HG02759 (cell line): ENCODE results near the gene SLC25A5.
"Not testable (repeated sequence)": the region's sequence is repeated elsewhere in the genome, so short reads cannot be mapped to it uniquely, and the experiment has no call there.

Source experiments
- ATAC-seq: cut with Tn5 transposase; IDR thresholded peaks from one replicate; pipeline ENCODE4 v1.9.1; 2021; ENCODE audit warnings: mild to moderate bottlenecking, moderate library complexity; ENCODE audit not compliant: unreplicated experiment

Gene SLC25A5

DNA sequence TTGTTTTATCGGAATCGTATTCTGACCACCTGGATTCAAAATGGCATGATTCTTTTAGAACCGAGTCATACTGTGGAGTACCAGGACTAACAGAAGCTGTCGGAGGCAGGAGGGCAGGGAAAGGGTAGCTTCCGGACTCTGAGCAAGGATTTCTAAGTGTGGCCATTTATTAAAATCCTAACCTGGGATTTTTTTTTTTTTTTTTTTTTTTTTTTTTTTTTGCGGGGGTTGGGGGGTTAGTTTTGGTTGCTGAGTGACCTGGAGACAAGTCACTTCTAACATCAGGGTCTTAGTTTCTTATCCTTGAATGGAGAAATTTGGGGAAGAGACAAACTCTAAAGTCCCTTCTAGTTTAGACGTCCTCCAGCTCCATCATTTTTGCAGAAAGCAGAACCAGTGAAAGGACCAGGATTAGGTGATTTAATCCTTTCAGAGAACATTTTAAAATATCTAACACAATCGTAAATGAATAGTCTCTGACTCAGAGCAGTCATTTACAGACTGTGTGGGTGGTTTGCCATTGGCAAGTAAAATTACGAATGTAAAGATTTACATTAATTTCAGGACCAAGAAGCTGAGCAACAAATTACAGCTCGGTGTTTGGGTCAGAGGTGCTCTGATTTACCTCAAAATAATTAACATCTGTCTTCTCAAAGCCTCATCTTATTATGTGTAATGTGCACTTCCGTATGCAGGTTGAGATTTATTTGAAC, 7.3 kb downstream of the SLC25A5 start:
- ATAC-seq: no peak

DNA sequence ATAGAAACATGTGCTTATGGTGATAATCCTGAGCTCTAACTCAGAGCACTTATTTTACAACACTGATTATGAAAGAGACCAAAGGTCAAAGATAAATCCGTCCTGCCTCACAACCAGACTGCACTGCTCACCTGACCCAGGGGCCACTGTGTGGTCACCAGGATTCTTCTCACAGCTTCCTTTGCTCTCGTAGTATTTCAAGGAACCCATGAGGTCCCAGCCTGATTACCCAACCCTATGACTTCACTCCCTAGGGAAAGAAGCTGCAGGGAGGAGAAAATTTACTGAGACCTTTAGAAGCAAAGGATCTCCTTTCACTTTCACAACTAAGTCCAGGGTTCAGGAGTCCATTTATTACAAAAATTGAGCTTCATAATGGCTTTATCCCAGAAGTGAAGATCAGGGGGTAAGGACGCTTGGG, 9.6 kb downstream of the SLC25A5 start:
- no peak for ATAC-seq

DNA sequence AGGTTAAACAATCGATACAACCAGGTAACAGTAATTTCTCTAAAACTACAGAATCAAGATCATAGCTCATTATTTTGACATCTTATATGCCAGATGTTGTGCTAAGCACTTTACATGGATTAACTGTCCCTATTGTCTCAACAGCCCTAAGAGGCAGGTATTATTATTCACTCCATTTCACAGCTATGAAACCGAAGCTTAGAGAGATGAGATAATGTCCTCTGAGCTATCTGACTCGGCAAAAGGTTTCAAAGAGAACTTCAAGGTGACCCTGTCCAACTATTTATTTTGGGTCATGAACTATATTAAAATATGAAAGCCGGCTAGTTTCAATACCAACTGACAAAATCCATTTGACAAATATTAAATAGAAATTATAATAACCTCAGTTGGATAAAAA, 10.3 kb downstream of the SLC25A5 start:
- no peak for ATAC-seq

DNA sequence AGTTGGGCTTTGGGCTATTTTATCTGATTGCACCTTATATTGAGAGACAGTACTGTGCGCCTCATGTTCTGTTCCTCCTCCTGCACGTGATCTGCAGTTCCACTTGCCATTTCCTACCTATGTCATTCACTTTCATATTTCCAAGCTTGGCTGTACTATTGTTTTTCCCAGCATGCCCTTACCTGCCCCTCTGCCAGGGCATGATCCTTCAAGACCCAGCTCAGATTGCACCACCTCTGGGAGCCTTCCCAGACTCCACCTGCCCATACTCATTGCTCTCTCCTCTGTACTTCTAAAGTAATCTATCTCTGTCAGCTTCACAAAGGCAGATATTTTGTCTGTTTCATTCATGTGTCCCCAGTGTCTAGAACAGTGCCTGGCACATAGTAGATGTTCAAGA, 11.6 kb downstream of the SLC25A5 start:
- ATAC-seq: no peak

DNA sequence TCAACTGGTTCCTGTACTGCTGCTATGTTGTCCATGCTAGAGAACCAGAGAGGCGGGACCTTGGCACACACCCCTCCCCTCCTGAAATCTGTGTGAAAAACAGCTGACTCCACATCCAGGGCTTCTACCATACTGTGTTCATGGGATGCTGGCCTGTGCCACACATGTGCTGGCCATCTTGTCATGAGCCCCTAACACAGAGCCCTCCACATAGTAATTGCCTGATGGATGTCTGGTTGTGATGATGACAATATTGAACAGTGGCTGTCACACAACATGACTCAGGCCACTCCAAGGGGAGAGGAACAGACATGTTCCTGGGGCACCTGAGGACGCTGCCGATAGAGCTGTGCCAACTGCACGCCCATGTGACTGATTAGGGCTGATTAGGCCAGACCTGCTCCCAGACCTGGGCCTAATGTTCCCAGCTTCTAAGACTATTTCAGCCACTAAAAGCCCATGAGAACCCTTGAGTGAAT, 13.1 kb downstream of the SLC25A5 start:
- no peak for ATAC-seq

DNA sequence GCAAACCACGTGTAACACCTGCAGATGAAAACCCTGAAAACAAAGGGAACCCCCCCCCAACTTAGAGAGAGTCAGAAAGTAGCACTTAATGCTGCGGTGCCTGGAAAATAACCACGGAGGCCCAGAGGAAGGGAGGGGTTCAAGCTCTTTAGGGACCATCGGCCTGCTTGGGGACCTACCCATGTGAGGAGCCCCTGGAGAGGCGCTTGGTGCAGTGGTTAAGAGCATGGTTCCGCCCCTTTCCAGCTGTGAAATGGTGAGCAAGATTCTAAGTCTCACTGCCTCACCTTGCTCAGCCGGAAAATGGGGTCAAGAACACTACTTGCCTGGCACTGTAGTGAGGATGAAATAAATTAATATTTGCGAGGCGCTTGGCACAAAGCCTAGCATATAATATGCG, 13.8 kb downstream of the SLC25A5 start:
- ATAC-seq: peak; percentile 4

DNA sequence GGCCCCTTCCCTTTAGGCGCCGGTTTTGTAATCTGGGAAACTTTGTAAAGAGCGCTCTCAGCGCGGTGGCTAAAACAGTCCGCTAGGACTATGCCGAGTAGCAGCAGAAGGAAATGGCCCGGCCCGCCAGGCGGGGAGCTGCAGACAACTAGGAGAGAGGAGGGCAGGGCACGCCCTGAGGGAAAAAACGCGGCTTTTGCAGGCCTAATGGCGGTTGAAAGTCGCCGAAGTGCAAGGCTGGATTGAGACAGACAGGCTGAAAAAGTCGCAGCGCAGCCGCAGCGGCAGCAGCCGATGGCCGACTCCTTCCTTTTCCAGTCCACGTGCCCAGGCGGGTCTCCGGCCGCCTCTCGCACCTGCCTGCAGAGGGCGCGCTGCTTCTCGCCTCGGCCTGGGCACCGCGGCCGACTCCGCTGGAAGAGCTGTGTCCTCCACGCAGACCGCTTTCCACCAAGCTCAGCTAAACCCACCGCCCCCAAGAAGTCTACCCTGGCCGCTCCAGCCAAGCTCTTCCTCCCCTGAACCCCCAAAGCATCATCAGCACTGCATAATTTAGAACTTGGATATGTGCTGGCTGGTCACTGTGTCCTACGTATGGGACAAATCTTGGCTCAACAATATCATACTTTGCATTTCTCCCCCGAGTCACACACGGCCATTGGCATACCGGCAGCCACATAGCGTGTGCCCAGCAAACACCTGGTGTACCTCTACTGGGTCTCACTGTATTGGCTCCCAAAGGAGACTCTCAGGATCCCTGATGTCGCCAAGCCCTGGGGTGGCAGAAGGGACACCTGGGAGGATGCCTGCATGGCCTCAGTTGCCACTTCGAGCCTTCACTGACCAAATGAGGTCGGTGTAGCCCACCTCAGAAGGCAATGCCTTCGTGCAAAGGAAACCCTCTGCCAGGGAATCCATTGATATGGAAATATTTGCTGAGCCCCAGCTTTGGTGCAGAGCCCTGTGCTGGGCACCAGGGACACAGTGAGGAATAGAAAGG, 14.5 kb downstream of the SLC25A5 start:
- ATAC-seq: peak; percentile 87

DNA sequence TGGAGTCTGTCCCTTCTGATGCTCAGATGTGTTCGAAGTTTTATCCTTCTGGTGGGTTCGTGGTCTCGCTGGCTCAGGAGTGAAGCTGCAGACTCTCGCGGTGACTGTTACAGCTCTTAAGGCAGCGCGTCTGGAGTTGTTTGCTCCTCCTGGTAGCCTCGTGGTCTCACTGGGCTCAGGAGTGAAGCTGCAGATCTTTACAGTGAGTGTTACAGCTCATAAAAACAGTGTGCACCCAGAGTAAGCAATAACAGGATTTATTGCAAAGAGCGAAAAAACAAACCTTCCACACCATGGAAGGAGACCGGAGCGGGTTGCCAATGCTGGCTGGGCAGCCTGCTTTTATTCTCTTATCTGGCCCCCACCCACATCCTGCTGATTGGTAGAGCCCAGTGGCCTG, 18.5 kb downstream of the SLC25A5 start:
- ATAC-seq: no peak

DNA sequence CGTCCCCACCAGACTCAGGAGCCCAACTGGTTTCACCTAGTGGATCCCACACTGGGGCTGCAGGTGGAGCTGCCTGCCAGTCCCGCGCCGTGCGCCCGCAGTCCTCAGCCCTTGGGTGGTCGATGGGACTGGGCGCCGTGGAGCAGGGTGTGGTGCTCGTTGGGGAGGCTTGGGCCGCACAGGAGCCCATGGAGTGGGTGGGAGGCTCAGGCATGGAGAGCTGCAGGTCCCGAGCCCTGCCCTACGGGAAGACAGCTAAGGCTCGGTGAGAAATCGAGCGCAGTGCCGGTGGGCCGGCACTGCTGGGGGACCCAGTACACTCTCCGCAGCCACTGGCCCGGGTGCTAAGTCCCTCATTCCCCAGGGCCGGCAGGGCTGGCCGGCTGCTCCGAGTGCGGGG, 19.5 kb downstream of the SLC25A5 start:
- not testable (repeated sequence) for ATAC-seq

DNA sequence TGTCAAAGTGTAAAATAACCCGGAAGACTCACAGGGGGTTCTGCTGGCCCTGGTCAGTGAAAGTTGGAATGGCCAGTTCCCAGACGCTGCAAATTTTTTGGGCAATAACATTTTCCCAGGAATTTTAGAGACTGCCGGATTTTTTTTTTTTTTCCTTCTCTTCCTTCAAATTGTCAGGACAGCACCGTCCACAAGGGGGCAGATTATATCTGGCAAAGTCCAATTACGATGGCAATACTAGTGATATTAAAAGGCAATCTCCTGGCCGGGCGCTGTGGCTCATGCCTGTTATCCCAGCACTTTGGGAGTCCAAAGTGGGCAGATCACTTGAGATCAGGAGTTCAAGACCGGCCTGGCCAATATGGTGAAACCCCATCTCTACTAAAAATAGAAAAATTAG, 20.5 kb downstream of the SLC25A5 start:
- no peak for ATAC-seq

DNA sequence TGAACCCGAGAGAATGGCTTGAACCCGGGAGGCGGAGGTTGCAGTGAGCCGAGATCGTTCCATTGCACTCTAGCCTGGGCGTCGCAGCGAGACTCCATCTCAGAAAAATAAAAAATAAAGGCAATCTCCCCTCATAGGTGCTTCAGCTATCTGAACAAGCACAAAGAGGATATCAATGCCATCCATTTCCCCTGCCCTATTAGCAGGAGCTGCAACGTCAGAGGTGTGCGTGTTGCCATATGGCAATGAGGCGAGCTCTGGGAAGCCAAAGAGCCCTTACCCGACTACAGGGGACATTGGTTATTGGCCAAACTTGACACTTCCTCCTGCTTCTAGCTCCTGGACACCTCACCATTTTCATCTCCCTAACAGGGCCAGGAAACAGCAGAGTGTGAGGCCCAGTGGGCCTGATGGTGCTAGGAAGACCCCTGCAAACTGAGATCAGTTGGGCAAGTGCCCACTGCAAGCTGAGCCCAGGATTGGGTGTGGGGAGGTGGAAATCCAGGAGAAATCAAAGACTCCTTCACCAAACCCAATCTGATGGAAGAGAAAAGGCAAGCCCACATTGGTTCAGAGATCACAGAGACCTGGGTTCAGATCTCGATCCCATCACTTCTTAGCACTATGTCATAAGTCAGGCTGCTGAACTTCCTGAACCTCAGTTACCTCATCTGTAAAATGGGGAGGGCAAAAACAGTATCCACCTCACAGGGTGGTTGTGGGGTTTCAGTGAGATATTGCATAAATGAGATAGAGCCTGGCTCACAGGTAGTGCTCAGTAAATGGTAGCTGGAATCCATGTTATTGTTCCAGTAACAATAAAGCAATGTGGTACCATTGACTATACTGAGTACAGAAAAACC, 21.2 kb downstream of the SLC25A5 start:
- no peak for ATAC-seq

DNA sequence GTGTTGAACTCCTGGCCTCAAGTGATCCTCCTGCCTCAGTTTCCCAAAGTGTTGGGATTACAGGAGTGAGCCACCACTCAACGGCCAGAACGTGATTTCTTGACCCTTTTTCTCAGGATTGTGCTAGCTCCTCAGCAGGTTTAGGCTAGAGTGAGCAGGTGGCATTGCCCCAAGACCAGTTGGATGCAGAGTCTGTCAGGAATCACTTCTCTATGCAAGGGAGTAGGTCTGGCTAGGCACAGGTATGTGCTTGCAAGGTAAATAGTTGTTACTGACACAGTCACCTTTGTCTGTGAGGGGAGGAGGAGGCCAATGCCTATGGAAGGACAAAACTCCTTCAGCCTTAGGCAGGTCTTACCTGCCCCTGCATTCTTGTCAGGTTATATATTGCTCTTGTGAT, 24.2 kb downstream of the SLC25A5 start:
- ATAC-seq: no peak

DNA sequence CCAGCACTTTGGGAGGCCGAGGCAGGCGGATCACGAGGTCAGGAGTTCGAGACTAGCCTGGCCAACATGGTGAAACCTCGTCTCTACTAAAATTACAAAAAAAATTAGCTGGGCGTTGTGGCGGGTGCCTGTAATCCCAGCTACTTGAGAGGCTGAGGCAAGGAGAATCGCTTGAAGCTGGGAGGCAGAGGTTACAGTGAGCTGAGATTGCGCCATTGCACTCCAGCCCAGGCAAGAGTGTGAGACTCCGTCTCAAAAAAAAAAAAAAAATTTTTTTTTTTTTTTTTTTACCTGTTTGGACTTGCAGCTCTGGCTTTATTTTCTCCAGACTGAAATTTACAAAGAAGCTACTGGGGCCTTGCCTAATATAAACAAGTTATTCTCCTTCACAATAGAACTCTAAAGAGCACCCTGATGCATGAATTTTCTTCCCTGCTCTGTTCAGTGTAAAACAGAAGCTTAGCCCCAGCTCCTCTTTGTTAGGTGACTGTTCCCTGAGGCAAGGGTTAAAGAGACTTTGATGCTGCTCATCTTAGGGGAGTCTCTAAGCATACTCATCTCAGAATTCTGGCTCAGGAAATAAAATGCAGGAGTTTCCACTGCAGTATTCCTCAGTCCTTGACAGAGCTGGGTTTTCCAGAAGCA, 25.7 kb downstream of the SLC25A5 start:
- ATAC-seq: not testable (repeated sequence)

DNA sequence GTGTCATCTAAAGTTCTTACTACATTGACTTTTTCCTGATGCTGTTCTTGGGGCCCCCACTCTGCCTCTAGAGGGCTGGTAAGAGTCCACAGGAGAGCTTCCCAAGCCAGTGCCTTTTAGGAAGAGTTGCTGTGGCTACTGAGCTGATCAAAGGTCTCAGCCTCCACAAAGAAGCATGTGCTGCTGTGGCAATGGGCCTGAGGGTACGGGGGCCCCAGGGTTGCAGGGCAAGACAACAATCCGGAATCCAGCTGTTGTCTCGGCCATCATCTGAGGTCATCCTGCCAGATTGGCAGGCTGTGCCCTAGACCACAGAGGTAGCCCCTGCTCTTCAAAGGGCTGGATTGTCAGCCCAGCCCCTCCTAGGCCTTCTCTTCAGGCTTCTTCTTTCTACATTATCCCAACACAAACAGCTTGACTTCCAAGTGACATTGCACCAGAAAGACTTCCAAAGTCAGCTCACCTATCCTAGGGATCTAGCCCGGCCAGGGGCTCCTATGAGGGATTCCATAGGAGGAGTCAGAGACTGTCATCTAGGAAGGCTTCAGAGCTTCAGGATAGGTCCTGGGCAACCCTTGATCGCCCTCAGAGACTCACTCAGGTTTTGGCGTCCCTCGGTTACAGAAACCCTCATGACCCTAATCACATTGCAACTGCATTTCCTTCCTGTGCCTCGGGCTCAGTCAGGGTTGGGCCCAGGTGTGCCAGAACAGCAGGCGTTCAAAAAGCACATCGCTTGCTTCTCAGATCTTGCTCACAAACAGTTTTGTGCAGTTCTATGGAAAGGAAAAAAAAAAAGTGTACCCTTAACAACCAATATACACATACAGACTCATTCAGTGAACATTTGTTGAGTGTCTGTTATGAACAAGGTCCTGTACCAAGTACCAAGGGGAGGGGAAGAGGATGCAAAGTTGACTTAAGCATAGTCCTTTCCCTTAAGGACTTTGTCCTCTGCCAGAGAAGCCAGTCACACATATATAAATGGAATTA, 27.8 kb downstream of the SLC25A5 start:
- no peak for ATAC-seq

DNA sequence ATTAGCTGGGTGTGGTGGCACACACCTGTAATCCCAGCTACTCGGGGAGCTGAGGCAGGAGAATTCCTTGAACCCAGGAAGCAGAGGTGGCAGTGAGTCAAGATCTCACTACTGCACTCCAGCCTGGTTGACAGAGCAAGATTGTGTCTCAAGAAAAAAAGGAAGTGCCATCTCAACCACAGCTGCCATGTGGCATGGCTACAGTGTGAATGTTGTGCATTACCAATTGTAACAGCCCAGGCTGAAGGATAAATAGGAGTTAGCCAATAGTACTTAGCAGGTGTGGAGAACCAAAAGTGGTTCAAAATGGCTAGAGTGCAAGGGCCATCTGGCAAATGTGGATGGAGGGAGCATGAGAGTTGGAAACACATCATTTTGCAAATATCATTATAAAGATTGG, 28.9 kb downstream of the SLC25A5 start:
- no peak for ATAC-seq

DNA sequence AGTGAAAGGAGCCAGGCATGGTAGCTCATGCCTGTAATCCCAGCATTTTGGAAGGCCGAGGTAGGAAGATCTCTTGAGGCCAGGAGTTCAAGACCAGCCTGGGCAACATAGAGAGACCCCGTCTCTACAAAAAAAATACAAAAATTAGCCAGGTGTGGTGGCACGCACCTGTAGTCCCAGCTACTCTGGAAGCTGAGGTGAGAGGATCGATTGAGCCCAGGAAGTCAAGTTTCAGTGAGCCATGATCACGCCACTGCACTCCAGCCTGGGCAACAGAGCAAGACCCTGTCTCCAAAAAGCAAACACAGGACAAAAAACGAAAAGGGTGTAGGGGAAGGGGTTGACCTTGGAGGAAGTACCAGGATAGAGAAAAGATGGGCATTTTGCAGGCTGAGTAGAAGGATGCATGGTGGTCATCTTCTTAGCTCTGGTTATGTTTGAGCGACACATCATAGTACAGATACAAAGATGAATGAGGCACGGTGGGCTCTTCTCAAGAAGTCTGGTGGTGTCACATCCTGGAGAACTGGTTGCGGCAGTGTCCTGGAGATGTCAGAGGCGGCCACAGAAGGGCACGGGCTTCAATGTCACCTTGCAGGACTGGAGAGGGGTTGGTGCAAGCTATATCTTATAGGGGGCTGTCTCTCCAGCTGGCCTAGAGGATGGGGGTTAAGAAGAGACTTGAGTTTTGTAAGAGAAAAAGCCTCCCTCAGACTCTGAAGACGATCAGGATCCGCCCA, 32.0 kb downstream of the SLC25A5 start:
- no peak for ATAC-seq

DNA sequence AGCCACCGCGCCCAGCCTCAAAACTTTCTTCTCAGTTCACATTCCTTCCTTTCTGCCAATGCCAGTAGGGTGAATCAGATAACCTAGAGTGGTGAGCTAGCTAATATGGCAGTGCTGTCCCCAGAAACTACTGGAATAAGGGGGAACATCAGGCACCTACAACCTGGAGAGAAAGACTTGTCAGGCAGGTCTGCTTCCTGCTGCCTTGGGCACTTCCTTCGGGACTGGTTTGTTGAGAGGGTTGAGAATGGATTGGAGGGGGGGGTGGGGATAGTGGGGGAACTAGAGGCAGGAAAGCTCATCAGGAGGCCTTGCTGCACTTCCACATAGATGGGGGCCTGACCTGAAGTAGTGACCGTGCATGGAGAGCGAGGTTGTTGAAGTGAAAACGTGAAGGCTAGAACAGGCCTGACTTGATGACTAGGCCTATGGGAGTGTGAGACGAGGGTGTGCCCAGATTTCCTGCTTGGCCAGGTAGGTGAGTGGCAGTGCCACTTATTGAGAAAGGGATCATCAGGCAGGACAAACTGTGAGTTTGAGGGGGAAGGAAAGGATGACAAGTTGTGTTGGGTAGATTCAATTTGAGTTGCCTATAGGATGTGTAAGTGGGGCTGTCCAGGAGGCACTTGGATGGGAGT, 33.4 kb downstream of the SLC25A5 start:
- no peak for ATAC-seq
